GM18519 (cell line): ENCODE data around the gene GDF15.

ENCODE experiments used
- ATAC-seq: cut with Tn5 transposase; IDR thresholded peaks from one replicate; pipeline ENCODE4 v1.9.1; 2021; ENCODE audit warnings: mild to moderate bottlenecking, moderate library complexity; ENCODE audit not compliant: unreplicated experiment, low FRiP score

GDF15 gene

GRCh38 chr19:18417250-18418028 is 31.5 kb downstream of the GDF15 start:
- no peak for ATAC-seq

DNA sequence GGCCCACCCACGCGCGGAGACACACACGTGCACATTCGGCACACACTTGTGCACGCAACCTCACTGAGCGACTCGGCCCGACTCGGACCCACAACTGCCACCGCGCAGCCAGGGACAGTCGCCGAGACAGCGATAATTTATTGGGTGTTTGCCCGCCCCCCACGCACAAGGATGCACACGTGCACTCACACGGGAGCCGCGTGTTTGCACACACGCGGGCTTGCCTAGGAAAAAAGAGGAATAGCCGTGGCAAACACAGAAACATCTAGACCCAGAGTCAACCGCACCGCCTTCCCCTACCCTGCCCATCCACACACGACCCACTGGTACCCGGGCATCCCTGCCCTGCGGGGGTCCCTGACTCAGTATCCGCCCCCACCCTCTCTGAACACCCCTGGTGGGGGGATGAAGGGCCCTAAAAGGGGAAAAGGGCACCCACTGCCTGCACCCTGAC is 32.1 kb downstream of the GDF15 start:
- no peak for ATAC-seq

DNA sequence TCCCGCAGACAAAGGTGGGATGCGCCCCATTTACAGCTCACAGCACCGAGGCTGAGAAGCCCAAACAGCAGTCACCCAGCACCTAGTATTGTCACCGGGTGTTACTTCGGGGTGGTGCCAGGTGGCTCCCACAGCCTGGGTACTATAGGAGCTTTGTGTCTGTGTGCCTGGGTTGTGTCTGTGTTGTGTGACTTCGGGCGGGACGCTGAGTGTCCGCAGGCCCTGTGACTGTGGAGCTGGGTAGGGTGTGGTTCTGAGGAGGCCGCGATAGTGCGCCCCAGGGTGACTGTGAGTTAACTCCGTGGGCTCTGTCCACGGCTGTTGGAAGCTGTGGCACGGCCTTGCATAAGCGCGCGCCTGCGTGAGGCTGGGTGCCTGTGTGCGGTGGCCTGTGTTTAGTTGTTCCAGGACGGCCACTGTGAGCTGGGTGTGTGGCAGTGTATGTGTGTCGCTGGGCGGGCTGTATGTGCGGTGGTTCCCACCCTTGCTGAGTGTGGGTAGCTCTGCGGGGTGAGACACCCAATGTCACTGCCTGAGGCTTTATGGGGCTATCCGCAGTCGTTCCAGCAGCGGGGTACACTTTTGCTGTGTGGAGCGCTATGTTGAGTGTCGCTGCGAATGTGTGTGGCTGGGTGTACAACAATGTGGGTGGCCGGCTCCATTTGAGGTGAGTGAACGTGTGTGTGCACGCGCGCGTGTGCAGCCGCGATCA is 32.7 kb downstream of the GDF15 start:
- no peak for ATAC-seq

- ATAC-seq: no peak
Measured at GRCh38 chr19:18419195-18419698, 33.3 kb downstream of the GDF15 start, which contains the start of gene SSBP4. SSBP4 (plus strand) TSS chr19:18419398; CDS start chr19:18419649, 251 bp downstream.

DNA sequence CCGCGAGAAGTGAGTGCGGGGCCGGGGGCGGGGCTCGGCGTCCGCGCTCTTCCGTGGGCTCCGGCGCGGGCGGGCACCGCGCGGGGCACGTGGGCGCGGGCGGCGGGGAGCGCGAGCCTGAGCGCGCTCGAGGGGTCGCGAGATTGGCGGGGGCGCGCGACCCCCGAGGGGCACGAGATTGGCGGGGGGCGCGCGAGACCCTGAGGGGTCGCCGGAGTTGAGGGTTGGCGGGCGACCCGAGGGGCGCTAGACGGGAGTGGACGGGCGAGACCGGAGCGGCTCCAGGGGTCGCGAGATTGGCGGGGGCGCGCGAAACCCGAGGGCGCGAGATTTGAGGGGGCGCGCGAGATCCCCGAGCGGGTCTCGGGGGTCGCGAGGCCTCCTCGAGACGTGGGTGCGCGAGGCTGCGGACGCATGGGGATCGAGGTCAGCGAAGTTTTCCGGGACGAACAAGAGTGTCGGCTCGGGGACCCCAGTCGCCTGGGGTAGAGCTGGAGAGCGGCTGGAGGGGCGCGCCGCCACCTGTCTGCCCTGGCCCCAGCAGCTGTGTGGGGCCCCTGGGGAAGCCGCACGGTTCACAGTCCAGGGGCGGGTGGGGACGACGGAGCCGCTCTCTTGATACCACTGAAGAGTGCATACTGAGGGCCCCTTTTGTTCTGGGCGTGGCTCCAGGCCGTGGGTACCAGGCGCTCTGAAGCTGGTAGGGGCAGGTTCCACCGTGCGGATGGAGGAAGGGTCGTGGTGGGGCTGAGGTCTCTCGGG is 33.9 kb downstream of the GDF15 start:
- no peak for ATAC-seq

GRCh38 chr19:18420930-18421329 is 35.0 kb downstream of the GDF15 start:
- ATAC-seq: no peak

DNA sequence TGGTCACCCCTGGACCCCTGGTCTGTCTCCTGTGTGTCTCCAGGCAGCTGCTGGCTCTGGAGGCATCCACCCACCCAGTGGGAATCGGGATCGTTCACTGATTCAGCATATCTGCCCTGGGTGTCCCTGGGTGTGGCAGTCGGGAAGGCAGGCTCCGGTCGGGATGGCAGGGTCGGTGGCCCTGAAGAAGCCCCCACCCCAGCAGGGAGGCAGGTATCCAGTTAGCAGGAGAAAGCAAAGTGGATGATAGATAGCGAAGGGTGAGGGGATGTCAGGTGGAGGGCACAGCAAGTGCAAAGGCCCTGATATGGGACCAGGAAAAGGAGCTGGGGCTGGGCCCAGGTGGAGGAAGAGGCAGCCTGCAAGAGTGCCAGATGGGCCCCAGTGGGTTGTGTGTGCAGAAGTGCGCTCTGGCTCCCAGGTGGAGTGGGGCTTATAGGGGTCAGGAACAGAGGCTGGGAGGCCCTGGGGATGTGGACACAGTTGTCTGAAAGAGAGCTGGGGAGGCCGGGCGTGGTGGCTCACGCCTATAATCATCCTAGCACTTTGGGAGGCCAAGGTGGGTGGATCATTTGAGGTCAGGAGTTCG is 35.5 kb downstream of the GDF15 start:
- ATAC-seq: no peak

DNA sequence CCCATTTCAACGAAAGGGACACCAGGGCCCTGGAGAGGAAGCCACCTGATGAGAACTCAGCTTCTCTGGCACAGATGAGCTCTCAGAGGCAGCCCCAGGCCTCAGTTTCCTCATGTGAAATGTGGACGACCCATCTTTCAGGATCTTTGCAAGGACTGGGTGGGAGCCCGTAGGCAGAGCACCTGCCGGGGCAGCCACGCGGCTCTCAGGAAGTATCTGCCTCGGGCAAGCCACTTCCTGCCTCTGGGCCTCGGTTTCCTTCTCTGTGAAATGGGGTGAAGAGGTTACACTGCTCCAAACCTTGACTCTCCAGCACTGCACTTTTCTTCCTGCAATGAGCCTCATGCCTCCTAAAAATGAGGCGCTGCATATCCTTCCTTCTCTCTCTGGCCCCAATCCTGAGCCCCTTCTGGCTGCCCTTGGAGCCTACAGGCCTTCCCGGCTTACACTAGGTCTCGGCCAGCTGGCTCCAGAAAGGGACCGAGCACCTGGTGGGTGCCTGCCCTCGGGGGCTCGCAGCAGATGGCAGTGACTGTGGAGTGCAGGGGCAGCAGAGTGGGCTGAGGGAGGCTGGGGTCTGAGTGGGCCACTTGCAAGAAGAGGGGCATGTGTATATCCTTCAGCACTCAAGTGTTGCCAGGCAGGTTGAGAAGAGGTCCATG is 36.7 kb downstream of the GDF15 start:
- ATAC-seq: no peak

GRCh38 chr19:18423258-18424020 is 37.5 kb downstream of the GDF15 start:
- ATAC-seq: no peak

DNA sequence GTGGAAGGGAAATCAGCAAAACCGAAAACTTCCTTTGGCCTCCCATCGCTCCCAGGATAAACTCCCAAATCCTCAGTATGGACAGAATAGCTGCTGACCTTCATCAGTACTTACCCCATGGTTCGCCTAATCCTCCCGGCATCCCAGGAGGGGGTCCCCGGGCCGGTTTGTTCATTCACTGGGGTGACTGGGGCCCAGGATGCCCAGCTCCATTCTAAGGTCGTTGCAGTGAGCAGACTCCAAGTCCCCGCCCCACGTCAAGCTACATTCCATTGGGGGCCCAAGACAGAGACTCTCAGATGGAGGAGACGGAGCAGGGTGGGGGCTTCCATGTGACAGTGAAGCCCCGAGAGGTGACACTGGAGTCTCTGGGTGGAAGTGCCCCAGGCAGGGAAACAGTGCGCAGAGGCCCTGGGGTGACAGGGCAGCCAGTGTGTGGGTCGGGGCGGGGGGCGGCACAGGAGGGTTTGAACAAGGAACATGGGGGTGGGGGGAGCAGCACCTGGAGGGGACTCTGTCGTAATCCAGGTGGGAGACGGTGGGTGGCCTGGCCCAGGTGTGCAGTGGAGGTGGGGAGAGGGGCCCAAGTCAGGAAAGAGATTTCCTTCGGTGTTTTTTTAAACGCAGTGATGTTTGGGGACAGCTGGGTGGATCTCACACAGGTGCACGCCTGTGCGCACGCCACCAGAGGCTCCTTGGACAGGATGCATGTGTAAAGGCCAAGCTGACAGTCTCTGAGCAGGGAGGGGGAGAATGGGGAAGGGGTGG is 38.3 kb downstream of the GDF15 start:
- ATAC-seq: no peak

DNA sequence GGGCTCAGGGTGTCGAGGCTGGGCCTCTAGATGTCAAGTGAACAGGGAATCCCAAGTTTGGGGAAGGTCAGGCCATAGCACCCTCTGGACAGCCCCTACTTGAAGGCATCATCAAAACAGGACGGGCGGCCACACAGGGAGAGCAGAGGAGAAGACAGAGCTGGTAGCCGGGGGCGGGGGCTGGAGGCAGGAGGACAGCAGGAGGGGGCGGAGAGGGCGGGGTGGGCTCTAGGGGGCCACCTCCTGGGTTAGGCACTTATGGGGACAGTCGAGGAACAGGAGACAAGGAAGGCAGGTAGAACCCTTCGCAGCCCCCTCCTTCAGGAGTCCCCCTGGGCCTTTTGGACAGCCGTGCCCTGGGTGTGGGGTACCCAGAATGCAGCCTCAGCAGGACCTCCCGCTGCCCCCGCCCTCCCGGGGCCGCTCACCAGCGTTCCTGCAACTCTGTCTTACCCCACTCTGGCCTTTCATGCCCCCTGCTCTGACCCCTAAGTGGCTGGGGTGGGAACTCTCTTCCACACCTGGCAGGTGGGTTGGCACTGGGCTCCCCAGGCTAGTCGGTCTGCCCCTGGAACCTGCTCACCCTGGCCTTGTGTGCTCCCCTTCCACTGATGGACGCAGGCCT is 39.0 kb downstream of the GDF15 start:
- ATAC-seq: no peak

GRCh38 chr19:18425515-18426415 is 39.8 kb downstream of the GDF15 start:
- no peak for ATAC-seq

GRCh38 chr19:18426416-18426767 is 40.4 kb downstream of the GDF15 start:
- ATAC-seq: no peak

GRCh38 chr19:18427080-18427742 is 41.3 kb downstream of the GDF15 start:
- ATAC-seq: no peak

- ATAC-seq: no peak
Measured at GRCh38 chr19:18427743-18428113, 41.8 kb downstream of the GDF15 start.

GRCh38 chr19:18428173-18428786 is 42.3 kb downstream of the GDF15 start:
- no peak for ATAC-seq
